NOMO-1 treated with dmso at 0.1 percent for 144 hours (cell line): ENCODE results near the gene RNF41.
"Not testable (repeated sequence)": the region's sequence is repeated elsewhere in the genome, so short reads cannot be mapped to it uniquely, and the experiment has no call there.

Experiments
- DNase-seq: peaks from one replicate; lab custom pipeline; 2025; ENCODE audit not compliant: unreplicated experiment; lab: John Stamatoyannopoulos, UW

RNF41 gene

DNA sequence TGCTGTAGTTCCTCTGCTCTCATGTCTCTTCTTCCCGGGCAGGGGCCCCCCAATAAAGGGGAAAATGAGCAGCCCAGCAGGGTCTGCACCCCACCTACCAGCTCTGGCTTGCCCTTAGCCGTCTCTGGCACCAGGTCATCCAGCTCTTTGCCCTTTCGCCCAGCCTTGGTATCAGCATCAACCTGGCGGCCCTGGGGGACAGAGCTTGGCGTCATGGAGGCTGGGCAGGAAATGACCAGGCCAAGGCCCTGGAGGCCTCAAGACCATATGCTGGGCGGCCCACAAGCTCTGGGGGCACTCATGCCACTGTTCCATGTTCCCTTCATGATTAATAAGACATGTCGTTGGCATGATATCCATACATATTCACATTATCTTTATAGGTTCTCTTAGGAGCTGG lies 48.9 kb downstream of the RNF41 start:
- DNase-seq = no peak

DNA sequence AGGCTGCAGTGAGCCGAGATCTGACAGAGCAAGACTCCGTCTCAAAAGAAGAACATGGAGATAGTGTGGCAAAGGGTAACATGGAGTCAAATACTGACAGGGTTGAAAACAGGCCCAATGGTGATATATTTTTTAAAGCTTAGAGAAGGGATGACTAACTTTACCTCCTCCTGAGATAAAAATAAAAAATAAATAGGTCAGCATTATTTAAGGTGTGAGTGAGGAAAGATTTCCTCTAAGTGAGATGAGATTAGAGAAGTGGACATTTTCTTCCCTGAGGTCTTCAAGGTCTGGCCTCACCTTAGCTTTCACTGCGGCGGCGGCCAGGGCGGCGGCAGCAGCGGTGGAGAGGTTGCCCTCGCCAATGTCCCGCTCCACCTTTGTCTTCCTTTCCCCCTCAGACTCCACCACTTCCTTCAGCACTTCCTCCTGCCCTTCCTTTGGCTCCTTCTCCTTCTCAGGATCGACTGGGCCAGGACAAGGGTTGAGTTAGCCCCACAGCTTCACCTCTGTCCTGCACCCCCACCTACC lies 52.4 kb downstream of the RNF41 start:
- DNase-seq = no peak

DNA sequence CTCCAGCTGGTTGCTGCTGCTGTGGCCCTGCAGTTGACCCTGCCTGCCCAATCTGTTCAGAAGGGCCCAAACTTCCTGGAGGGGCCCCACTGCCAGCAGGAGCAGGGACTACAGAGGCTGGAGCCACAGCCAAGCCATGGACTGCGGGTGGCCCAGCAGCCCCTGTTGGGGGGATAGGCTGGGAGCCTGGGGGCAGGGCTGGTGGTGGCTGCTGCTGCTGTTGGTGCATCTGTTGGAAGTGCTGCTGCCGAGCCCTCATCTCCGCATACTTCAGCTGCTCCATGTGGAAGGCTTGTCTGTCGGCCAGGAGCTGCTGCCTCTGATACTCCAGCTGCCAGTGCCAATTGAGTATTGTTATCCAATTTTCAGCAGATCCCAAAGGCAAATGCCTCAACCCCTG lies 56.4 kb downstream of the RNF41 start:
- DNase-seq = no peak

DNA sequence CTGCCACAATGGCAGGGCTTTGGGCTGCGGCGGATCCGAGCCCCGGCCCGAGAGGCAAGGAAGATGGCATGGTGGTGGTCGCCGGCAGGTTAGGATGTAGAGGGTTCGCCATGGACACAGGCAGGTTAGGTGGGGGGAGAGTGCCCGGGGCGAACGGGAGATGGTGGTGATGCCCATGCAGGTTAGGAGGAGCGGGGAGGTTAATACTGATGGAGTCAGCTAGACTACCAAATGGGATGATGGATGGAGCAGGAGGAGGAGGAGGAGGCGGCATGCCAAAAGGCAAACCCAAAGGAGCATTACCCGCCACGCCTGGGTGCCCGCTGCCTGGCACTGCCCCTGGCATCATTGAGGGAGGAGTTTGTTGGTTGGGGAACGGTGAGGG lies 57.4 kb downstream of the RNF41 start:
- DNase-seq = no peak

DNA sequence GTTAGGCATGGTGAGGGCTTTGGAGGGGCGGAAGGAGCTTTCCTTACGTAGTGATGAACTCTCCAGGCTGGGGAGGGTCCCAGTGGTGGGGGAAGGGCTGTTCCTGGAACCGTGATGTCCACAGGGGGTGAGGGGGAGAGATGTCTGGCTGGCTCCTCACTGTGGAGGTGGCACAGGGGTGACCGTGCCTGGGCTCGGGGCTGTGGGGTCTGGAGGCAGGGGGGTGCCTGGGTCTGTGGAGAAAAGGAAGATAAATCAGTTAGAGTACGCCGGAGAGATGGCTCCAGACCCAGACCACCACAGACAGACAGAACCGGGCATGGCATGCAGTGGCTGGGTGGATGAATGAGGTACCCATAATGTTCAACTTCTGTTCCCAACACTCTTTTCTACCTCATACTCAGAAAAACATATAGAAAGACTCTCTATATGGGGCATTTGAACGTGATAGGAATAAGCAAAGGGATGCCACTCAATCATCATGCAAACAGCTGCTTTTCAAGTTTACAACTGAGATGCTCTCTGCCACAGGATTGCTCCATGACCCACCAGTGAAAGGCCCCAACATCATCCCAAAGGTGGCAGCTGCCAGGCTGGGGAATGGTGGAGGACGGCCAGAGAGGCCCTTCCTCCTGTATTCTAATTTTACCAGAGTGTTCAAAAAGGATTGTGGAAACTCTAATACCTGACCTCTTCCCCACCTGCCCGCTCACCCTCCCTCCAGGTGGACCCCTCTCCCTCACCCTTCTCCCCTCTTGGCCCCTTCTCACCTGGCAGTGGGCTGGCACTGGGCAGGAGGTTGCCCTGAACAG lies 58.0 kb downstream of the RNF41 start:
- DNase-seq = no peak

DNA sequence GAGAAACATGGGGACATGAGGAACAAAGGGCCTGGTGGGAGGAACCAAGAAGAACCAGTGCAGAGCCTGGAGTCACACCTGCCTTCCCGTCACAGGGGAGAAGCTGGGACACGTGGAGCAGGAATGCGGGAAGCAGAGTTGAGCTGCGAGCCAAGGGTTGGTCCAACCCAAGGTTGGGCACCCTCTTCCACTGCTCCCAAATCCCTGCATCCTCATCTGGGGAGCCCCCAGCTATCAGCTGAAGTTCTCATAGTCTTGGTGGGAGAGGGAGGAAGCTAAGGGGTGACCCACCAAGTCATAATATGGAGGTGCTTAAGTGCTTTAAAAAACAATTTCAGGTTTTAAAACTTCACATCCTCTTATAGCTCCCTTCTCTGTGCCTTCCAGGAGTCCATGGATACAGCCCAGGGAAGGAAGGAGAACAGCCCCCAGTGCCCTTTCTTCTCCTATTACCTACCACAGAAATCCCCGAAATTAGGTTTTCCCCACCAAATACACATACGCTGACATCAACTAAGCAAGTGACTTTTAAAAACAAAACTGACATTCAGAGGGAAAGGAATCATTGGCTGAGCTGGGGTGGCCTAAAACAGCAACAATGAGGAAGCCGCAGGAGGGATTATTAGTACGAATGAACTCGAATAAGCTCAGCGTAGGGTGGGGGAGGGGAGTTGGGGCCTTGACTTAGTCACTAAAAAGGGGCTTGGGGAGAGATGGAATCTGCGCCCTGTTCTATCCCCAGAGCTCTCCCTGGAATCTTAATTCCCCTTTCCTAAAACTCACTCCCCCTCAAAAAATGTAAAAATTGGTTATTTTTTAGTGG lies 59.0 kb downstream of the RNF41 start:
- no peak for DNase-seq

DNA sequence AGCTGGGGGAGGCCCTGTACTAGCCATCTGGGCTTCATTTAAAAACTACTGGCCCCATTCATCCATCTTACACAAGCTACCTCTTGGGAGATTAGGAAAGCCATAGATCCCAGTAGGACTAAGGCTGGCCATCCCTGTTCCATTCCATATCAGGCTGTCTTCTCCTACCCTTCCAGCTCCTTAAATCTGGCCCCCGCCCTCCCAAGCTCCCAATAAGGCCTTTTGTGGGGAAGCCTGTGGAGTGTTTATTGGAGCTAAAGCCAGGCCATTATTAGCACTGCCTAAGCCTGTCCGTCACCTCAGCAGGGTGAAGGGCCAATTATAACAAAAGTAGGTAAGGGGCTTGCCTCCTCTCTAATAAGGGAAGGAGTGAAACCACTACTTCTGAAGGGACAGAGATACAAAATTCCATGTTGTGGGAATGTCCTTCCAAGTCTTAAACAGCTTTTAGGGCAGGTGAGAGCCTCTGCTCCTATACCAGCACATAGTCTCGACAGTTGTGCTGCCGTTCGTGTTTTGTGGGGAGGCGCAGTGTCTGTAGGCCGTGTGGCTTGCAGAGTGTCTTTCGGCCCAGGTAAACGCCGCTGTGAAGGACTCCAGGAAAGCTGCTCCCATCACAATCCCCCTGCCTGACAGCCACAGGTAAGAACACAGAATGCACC lies 59.9 kb downstream of the RNF41 start:
- no peak for DNase-seq

DNA sequence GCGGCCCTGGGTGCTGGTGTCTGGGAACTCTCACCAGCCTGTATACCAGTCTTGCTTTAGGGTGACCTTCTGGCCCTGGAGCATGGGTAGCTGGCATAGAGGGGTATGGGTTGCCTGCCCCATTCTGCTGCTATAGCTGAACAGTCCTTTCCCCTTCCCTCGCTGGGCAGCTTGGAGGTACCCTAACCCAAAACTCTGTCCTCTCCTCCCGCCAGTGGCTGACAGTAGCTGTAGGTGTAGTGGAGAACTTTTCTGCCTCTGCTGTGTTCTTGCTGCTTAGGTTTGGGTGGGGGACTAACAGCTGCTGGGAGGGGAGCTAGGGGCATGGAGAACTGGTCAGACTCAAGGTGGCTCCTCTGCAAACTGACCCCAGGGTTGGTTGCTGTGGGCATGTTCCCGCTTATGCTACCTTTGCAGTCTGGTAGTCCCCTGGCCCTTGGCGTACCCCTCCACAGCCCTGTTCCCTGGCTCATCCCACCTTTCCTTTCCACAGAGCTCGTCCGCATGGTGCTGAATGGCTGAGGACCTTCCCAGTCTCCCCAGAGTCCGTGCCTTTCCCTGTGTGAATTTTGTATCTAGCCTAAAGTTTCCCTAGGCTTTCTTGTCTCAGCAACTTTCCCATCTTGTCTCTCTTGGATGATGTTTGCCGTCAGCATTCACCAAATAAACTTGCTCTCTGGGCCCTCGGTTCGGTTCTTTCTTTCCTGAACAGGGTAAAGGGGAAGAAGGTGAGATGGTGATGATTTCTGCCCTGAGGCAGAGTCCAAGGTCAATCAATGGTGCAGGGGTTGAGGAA lies 60.6 kb downstream of the RNF41 start:
- no peak for DNase-seq

DNA sequence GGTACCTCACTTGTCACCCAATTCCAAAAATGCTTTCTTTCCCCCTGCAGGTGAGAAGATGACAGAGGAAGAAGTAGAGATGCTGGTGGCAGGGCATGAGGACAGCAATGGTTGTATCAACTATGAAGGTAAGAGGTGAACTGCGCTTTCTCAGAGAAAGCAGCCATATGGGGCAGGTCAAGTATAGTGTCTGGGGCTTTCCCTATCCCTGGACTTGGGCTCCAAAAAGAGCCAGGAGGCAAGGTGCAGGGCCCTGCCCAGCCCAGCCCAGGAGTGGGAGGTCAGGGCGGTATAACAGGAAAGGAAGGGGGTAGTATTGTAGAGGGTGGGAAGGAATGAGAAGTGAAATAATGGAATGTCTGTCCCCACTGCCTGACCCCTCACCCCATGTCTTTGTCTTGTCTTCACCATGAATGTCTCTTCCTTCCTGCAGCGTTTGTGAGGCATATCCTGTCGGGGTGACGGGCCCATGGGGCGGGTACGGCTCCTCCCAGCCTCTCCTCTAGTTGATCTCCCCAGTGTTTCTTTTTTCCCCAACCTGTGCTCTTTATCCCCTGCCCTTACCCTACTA lies 61.4 kb downstream of the RNF41 start:
- no peak for DNase-seq

DNA sequence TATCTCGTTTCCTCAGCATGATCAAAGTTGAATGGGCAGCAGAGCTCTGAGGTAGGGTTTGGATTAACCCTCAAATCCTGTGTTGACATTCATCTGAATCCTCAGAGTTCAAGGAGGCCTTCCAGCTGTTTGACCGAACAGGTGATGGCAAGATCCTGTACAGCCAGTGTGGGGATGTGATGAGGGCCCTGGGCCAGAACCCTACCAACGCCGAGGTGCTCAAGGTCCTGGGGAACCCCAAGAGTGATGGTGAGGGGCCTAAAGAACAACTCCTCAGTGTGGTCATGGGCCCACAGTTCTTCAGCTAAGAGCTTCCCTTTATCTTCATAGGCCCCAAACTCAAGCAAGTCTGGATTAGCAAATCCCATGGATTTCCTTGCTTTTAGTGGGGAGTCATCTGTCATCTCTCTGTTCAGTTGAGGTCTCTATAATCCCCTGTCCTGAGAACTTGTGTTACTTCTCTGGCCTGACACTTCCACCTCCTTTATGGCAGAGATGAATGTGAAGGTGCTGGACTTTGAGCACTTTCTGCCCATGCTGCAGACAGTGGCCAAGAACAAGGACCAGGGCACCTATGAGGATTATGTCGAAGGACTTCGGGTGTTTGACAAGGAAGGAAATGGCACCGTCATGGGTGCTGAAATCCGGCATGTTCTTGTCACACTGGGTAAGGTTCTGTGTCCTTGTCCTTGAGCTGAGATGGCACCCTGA lies 62.1 kb downstream of the RNF41 start:
- no peak for DNase-seq

DNA sequence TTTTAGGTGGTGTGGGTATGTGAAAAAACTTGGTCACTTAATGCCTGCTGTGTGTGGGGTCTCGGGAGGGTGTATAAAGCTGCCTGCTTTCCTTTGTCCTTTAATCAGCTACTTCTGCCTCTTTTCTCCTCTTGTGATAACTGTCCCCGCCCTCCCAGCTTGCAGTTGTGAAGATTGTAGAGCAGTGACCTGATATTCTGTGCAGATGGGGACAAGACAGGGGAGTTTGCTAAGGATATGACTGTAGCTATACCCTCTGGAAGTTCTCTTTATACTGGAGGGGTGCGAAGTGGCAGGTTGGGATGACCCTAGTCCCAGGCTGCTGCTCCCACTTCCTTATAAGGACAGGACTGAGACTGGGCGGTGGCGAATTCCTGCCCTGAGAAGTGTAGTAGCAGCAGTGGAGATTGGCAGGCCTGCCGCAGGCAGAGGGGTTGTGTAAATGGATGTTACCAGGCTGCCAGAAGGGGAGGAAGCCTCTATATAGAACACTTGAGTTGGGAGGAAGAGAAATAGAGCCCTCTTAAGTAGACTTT lies 62.7 kb downstream of the RNF41 start:
- peak; percentile 51 for DNase-seq

DNA sequence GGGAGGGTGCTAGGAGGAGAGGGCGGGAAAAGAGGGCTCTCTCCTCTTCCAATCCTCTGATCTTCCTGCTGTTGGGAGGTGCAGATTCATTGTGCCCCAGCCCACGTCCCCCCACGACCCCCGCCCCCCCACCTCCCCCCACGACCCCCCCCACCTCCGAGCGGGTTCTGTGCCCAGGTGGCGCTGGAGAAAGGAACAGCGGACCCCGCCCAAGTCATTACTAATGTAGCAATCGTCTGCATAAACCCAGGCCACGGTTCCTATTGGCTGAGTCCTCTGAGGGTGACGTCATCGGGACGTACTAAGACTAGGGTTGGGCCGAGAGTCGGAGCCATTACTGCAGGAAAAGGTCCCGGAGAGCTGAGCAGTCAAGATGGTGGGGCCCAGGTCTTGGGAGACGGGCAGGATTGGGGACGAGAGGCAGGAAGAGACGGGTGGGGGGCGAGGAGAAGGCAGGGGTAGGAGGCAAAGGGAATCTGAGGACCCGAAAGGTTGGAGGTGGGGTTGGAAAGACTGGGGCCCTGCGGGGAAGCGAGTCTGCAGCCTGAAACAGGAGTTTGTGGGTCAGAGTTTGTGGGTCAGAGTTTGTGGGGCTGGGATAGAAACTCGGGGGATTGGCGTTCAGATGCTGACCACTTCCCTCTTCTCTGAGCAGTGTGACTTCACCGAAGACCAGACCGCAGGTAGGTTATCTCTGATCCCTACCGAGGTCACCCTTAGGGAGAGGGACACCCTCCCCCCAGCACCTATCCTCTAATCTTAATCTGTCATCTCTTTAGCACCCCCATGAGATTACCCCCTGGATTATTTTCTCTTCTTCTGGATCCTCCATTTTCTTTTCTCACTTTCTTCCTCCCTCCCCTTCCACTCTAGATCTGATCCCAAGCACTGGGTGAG lies 63.4 kb downstream of the RNF41 start, which contains the start of gene MYL6:
Gene MYL6, plus strand, starts transcription at position 331 of the 897 bp plus-strand sequence. Its CDS starts 43 bp downstream, at position 374.
- DNase-seq = peak; percentile 96

DNA sequence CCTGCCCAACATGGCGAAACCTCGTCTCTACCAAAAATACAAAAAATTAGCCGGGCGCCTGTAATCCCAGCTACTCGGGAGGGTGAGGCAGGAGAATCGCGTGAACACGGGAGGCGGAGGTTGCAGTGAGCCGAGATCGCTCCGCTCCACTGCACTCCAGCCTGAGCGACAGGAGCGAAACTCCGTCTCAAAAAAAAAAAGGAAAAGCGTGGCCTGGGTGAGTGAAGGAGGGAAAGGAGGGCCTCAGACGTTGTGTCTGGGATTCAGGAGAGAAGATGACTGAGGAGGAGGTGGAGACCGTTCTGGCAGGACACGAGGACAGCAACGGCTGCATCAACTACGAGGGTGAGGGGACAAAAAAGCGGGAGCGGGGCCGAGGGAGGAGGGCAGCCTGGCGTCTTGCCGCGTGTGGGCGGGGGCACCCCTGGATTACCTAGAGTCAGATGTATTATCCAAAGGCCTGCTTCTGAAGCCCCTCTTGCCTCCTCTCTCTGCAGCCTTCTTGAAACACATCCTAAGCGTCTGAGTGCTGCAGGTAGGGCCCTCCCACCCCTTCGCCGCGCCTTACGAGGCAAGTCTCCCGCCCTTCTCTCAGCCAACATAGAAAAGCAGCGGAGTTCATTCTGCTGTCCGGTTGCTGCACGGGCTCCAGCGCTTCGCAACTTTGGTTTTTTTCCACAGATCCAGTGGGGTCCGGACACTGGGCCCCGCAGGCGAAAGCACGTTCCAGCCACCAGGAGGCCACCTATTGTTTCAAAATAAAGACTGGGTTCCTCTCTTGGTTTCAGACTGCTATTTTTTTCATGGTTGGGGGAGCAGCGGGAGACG lies 64.3 kb downstream of the RNF41 start:
- peak; percentile 89 for DNase-seq

DNA sequence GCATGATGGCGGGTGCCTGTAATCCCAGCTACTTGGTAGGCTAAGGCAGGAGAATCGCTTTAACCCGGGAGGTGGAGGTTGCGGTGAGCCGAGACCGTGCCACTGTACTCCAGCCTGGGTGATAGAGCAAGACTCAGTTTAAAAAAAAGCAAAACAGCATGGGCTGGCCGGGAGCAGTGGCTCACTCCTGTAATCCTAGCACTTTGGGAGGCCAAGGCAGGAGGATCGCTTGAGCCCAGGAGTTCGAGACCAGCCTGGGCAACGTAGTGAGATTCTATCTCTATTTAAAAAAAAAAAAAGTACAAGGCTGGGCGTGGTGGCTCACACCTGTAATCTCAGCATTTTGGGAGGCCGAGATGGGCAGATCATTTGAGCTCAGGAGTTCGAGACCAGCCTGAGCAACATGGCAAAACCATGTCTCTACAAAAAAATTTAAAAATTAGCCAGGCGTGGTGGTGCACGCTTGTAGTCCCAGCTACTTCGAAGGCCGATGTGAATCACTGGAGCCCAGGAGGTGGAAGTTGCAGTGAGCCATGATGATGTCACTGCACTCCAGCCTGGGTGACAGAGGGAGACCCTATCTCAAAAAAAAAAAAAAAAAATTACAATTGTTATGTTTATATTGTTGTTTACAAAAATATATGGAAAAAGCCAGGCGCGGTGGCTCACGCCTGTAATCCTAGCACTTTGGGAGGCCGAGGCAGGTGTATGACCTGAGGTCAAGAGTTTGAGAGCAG lies 65.1 kb downstream of the RNF41 start:
- not testable (repeated sequence) for DNase-seq

DNA sequence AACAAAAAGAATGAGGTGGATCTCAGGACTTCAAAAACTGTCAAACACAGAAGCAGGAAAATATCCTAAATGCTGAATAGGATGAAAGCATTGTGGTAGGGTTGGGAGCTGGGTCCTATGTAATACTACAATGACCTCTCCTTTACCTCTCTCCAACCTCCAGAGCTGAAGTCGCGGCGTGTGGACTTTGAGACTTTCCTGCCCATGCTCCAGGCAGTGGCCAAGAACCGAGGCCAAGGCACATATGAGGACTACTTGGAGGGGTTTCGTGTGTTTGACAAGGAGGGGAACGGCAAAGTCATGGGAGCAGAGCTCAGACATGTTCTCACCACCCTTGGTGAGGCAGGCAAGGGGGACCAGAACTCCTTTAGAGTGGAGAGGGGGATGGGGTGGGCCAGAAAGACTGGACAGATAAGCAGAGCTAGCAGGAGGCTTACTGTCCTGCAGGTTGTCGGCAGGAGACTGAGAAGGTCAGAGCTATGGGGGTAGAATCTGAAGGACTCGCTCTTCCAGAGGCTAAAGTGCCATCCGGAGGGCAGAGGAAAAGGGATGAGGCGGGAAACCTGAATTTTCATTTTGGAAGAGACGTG lies 66.4 kb downstream of the RNF41 start:
- DNase-seq = no peak

DNA sequence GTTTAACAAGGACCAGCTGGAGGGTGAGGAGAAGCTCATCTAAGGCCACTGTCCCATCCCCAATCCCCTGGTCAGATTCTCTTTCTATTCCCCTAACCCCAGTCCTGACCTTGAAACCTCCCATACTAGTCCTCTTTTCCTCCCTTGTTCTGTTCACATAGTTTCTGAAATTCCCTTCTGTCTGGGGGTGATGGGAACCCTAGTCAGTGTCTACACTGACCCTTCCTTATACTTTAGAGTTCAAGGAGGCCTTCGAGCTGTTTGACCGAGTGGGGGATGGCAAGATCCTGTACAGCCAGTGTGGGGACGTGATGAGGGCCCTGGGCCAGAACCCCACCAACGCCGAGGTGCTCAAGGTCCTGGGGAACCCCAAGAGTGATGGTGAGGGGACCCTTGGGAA lies 66.9 kb downstream of the RNF41 start:
- no peak for DNase-seq
